Transverse colon (tissue), 4 donors: ENCODE data around the gene DAPL1. TPM values are rescaled to one million over a fixed set of nuclear protein-coding genes. Genes with fewer than 3 reads are reported as not detected.
A peak's percentile ranks its signal among the peaks of the same experiment; 100 is the strongest.

Source experiments
- DNase-seq: peaks from one replicate; pipeline ENCODE4 v3.0.0-alpha.2; 2019
- H3K27ac ChIP-seq, 4 donors: fragments of 200-600 bp; sonication (generic); 2 replicates each; pipeline ENCODE4 v1.5.1; 2016 to 2018; ENCODE audit warnings: inconsistent platforms in 4 of 4
- H3K27me3 ChIP-seq: fragments of 200-600 bp; sonication (generic); 2 replicates; pipeline ENCODE4 v1.5.1; 2017; ENCODE audit warnings: inconsistent platforms
- H3K36me3 ChIP-seq, 4 donors: fragments of 200-600 bp; sonication (generic); 2 replicates each; pipeline ENCODE4 v1.5.1; 2017 to 2019; ENCODE audit warnings: inconsistent platforms in 4 of 4
- H3K4me1 ChIP-seq, 4 donors: fragments of 200-600 bp; sonication (generic); 2 replicates each; pipeline ENCODE4 v1.5.1; 2017 to 2020; ENCODE audit warnings: inconsistent platforms in 4 of 4
- H3K4me3 ChIP-seq, 4 donors: fragments of 200-600 bp; sonication (generic); 1 replicate in 1 of 4; 2 replicates in 3 of 4; pipeline versions ENCODE4 v1.5.1 to v1.6.1; 2017 to 2019; ENCODE audit warnings: inconsistent platforms in 4 of 4
- H3K9me3 ChIP-seq, 2 donors: fragments of 200-600 bp; sonication (generic); 2 replicates each; pipeline ENCODE4 v1.5.1; 2017 to 2019; ENCODE audit warnings: inconsistent platforms in 2 of 2
- CTCF ChIP-seq, 5 experiments: fragments of 200-600 bp in 3 of 5; fragments of 450-650 bp in 2 of 5; sonication (generic) in 3 of 5; IDR thresholded peaks; 1 replicate in 2 of 5; 2 replicates in 3 of 5; pipeline ENCODE4 v1.5.1; 2016 to 2017; ENCODE audit warnings: antibody characterized with exemption in 5 of 5, inconsistent platforms in 3 of 5, mild to moderate bottlenecking in 2 of 5, moderate library complexity in 1 of 5
- EP300 ChIP-seq: sonication (generic); formaldehyde crosslinking; IDR thresholded peaks from one replicate; pipeline ENCODE4 v1.6.1; 2017; ENCODE audit warnings: antibody characterized with exemption, low read depth
- POLR2A ChIP-seq: fragments of 450-650 bp; IDR thresholded peaks from one replicate; pipeline ENCODE4 v1.6.1; 2016; ENCODE audit warnings: antibody characterized with exemption, mild to moderate bottlenecking, moderate library complexity
- POLR2AphosphoS5 ChIP-seq, 3 donors: sonication (generic); formaldehyde crosslinking; IDR thresholded peaks; one replicate each; pipeline ENCODE4 v1.6.1; 2016; ENCODE audit warnings: antibody characterized with exemption in 3 of 3
- WGBS, 2 donors: methylation state at CpG; one replicate each; pipeline ENCODE4 v1.1.5; 2018; ENCODE audit warnings: low coverage in 1 of 2; 5-methylcytosine and 5-hydroxymethylcytosine counted together
- in situ Hi-C, 4 donors: fragments of 200-750 bp; cut with MboI; loops; one replicate each; pipeline versions ENCODE4 v1.15.0 to v1.15.1; 2017; ENCODE audit warnings: low sequenced_read_pairs in 3 of 4, low pct_ligation_motif_present in 1 of 4, low pct_unique_long_range_greater_than_20kb in 1 of 4
- intact Hi-C: fragments of 100-400 bp; cut with DNase I; formaldehyde crosslinking; loops from one replicate; pipeline ENCODE4 v1.15.1; 2023; ENCODE audit warnings: low total_unique reads
- total RNA-seq, 4 donors: library from RNA; depleted of rRNA; stranded (reverse); fragments of >200 nt; gene quantifications; one replicate each; pipeline ENCODE4 v1.1.0, GENCODE V29; 2016

DAPL1 gene
- total RNA-seq, 4 donors from 2014 or later, result not detected

DNA sequence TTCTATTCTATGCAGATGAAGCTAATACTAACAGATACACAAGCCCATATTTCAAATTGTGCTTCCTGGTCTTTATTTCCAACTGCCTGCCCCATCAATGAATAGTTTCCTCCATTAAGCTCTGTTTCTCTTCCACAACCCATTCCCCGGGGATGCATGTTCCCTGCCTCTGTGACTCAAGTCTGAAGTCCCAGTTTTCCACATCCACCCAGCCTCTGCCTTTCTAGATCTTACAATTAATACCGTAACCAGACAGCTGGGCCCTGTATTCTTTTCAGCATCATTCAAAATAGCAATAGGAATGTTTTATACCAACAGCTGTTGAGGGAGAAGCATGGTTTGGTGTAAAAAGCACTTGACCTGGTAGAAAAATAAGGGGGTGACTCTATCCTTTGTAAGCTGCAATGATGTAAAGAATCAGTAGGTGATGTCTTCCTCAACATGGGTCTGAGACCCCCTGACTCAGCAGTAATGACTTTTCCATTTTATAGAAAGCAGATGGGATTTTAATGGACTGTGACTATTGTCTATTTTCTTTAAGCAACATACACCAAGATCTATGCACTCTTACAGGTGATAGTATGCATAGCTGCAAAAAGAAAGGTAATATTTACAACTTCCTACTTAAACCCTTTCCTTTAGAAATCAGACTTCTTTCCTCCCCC, 46.1 kb upstream of the DAPL1 start:
- peaks cover 3 to 7% (median 6%) of the 10 kb centered on the region in 4 donors for H3K4me1 ChIP-seq
- TF ChIP-seq CTCF (IDR thresholded peaks at IDR 0.05) (no peak), EP300 (no peak), POLR2AphosphoS5 (IDR thresholded peaks at IDR 0.05) (no peak), POLR2A (no peak)
- no peaks in the 10 kb centered on the region for H3K36me3 ChIP-seq
- H3K4me3 ChIP-seq, result no peak overlapping the region
- WGBS, 2 donors, result 73% methylated on average over 2 of the region's 2 CpGs; no CpG with 5 or more reads in 1 of the 2 donors
- H3K27me3 ChIP-seq, result peaks cover 24% of the 10 kb centered on the region
- intact Hi-C loops (loop anchor here (5.0 kb wide), 1 partner anchor 722 kb away; no protein-coding TSS in a partner anchor), in situ Hi-C loops (loop anchor here in 3 of 4 donors (5.0 to 10.0 kb wide), 2 partner anchors 724 to 727 kb away; no protein-coding TSS in a partner anchor)
- no peak for DNase-seq
- H3K9me3 ChIP-seq, result no peaks in the 10 kb centered on the region
- no peak overlapping the region for H3K27ac ChIP-seq

DNA sequence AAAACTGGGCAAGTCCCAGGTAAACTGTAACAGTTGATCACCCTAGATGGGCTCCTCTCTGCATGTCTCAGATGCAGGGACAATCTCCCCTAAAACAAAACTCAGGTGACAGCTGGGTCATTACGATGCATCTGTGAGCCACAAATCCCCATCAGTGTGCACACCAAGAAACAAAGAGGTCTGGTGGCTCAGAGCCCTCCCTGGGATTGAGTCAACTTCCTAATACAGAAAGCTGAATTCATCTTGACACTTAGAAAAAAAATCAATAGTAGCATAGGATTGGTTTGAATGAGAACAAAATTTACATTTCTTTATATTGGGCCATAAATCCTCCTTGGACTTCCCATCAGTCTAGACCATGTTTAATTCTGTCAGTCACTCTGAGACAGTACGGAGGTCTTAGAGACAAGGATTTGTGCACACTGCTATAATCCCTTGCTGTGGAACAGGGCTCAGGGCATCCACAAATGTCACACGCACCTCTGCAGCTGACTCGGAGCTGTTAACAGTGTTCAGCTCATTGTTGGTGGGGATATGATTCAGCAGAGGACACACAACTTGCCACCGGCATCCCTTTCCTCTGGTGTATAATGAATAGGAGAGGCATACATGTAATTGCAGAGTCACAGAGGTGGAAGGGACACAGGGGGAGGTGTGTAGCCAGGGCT, 44.5 kb upstream of the DAPL1 start:
- no peak for DNase-seq
- Histone ChIP-seq H3K9me3 (no peaks in the 10 kb centered on the region), H3K27ac (no peak overlapping the region), H3K27me3 (peaks cover 24% of the 10 kb centered on the region), H3K4me1 (peaks cover 3 to 7% (median 6%) of the 10 kb centered on the region in 4 donors), H3K36me3 (no peaks in the 10 kb centered on the region), H3K4me3 (no peak overlapping the region)
- in situ Hi-C loops, result no loop called here
- 67 to 100% methylated on average over 1 to 5 of the region's 5 CpGs for WGBS, 2 donors
- intact Hi-C loops, result loop anchor here (5.0 kb wide), 1 partner anchor 713 kb away; no protein-coding TSS in a partner anchor
- TF ChIP-seq POLR2A (no peak), EP300 (no peak), POLR2AphosphoS5 (IDR thresholded peaks at IDR 0.05) (no peak), CTCF (IDR thresholded peaks at IDR 0.05) (no peak)

DNA sequence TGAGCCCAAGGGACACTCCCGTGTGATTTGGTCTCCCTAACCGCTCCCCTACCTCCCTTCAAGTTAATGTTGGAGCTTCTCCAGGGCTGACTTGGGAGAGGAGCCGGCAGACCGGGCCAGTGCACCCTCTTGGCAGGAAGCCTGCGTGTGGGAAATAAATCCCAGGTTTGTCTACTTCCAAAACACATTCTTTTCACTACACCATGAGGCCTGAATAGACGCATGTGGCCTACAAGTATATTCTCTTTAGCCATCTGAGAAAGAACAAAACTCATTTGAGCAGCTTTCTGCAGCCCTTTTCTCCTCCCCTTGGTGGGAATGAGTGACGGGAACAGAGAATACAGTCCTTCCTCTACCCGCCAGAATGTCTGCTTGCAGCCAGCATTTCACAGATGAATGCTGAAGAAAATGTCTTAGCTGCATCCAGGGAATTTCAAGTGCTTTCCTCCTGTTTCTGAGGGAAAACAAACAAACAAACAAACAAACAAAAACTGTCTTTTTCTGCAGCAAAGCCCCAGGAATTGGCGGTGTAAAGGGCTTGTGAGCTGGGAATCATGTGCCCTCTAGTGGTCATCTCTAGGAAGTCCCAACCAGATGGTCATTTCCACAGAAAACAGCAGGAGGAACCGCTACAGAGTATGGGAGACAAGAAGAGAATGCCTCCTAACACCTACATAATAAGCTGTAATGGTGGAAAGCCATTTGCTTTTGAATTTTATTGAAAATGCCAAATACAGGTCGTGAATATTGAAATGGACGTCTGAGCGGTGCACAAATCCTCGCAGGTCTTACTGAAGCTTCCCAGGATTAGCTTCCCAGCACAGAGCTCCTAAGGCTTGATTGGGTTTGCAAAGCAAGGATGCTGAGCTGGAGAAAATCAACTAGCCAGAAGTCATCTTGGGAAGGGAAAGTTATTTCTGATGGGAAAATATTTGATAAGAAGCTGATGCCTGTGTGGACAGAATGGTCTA, 41.2 kb upstream of the DAPL1 start:
- WGBS, 2 donors, result 26 to 30% methylated on average over 9 to 14 of the region's 14 CpGs

More for the DNA sequence above, 41.2 kb upstream of the DAPL1 start:
- in situ Hi-C loops (no loop called here), intact Hi-C loops (loop anchor here (5.0 kb wide), 1 partner anchor 717 kb away; no protein-coding TSS in a partner anchor)
- no peak overlapping the region for H3K27ac ChIP-seq
- no peaks in the 10 kb centered on the region for H3K9me3 ChIP-seq
- peak; percentile 23 for DNase-seq
- H3K27me3 ChIP-seq, result no peaks in the 10 kb centered on the region
- TF ChIP-seq CTCF (IDR thresholded peaks at IDR 0.05) (peak; percentile 79 to 92 (median 86)), POLR2AphosphoS5 (IDR thresholded peaks at IDR 0.05) (no peak), POLR2A (no peak)
- peak overlapping the region in 1 of 4 donors; percentile 9 for H3K4me3 ChIP-seq
- H3K36me3 ChIP-seq, result no peaks in the 10 kb centered on the region
- H3K4me1 ChIP-seq, result peaks cover 3 to 7% (median 6%) of the 10 kb centered on the region in 4 donors
